HG02840 (cell line): ENCODE measurements around the gene KLHL26.
"Not testable (repeated sequence)": the region's sequence is repeated elsewhere in the genome, so short reads cannot be mapped to it uniquely, and the experiment has no call there.

Experiments used
- ATAC-seq: cut with Tn5 transposase; IDR thresholded peaks from one replicate; pipeline ENCODE4 v1.9.1; 2021; ENCODE audit warnings: mild to moderate bottlenecking, moderate library complexity, moderate number of reproducible peaks; ENCODE audit not compliant: unreplicated experiment, low FRiP score

The KLHL26 gene, protein sequence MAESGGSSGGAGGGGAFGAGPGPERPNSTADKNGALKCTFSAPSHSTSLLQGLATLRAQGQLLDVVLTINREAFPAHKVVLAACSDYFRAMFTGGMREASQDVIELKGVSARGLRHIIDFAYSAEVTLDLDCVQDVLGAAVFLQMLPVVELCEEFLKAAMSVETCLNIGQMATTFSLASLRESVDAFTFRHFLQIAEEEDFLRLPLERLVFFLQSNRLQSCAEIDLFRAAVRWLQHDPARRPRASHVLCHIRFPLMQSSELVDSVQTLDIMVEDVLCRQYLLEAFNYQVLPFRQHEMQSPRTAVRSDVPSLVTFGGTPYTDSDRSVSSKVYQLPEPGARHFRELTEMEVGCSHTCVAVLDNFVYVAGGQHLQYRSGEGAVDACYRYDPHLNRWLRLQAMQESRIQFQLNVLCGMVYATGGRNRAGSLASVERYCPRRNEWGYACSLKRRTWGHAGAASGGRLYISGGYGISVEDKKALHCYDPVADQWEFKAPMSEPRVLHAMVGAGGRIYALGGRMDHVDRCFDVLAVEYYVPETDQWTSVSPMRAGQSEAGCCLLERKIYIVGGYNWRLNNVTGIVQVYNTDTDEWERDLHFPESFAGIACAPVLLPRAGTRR

DNA sequence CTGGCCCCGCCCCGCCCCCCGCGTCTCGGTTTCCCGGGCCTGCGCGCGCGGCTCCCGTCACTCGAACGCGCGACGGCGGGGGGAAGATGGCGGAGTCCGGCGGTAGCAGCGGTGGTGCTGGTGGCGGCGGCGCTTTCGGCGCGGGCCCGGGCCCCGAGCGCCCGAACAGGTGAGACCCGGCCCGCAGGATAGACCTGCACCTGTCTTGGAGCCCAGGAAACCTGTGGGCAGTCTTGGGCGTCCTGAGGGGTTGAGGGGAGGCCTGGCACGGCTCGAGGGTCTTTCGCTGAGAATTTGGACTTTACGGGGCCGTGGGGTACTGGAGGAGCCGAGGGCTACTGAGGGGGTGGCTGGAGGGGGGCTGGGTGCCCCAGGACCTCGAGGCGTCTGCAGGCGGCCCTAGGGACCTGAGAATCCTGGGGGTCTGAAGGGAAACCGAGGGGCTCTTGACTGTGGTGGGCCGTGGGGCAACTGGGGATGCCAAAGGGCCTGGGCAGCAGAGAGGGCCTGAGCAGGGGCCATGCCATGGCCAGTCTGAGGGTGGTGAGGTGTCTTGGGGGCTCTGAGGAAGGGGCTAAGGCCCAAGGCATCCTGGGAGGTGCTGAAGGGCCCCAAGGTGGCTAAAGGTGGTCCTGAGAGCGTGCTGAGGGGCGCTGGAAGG is at the start of gene KLHL26:
Gene KLHL26, plus strand, starts transcription at position 60 of the 661 bp plus-strand sequence. Its CDS starts 27 bp downstream, at position 87.
- no peak for ATAC-seq

DNA sequence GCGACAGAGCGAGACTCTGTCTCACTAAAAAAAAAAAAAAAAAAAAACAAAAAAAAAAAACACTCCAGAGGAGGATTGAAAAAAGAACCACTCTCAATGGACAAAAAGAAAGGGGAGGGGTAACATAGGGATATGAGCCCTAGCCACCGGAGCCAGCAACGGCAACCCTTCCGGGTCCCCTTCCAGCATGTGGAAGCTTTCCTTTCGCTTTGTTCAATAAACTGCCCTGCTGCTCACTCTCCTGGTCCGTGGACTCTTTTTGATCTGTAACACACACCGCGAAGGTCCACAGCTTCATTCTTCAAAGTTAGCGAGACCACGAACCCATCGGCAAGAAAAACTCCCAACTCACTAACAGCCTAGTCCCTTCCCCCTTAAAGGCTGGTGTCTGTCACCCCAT is 49.3 kb upstream of the KLHL26 start:
- ATAC-seq, result no peak

DNA sequence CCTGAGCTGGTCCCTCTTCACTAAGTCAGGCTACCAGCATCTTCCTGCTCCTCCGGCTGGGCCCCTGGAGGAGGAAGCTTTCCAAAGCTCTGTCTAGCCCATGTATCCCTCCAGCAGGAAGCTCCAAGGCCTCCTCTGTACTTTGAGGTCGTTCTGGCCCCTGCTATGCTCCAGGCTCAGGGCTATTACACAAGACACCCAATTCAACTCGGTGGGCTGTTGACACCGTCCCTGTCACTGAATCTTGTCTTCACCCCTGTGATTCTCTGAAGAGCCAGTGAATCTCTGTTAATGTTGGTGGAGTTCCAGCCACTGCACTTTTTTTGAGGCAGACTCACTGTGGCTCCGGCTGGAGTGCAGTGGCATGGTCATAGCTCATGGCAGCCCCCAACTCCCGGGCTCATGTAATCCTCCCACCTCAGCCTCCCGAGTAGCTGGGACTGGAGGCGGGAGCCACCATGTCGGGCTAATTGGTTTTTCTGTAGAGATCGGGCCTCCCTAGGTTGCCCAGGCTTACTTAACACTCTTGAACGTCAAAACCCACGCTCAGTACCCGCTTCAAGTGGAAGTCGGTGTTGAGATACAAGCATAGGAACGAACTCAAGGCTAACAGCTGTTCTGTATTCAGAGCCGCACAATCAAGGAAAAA is 48.7 kb upstream of the KLHL26 start:
- ATAC-seq, result no peak

DNA sequence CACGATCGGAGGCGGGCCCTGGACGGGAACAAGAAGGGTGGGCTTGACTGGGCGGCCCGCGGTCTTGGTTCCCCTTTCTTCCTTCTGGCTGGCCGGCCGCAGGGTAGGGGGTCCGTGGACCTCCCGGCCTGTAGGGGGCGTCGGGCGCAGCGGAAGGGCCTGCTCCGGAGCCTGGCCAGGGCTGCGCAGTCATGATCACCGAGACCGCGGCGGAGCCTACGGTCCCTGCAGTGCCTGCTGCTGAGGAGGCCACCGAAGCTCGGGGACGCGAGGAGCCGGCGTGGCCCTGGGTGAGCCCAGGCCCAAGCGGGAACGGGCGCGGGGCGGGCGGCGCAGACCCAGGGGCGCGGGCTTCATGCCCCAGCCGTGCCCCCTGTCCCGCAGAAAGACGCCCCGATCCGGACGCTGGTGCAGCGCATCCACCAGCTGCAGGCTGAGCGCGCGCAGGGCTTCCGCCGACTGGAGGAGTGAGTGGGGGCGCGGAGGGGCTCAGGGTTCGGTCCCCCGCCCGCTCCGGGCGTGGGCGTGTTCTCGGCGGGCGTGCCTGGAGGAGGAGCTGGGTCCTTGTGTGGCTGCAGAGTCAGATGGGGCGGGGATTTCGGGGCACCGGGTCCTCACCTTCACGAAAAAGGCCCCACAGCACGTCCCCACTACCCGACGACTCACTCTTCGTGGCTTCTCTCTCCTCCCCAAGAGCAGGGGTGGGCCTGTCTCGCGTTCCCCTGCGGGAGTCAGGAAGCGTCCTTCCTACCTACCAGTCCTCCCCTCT is 48.0 kb upstream of the KLHL26 start, which contains the start of gene REX1BD:
Gene REX1BD, plus strand, starts transcription at position 188 of the 769 bp plus-strand sequence. Its CDS starts 4 bp downstream, at position 192.
- peak; percentile 78 for ATAC-seq

DNA sequence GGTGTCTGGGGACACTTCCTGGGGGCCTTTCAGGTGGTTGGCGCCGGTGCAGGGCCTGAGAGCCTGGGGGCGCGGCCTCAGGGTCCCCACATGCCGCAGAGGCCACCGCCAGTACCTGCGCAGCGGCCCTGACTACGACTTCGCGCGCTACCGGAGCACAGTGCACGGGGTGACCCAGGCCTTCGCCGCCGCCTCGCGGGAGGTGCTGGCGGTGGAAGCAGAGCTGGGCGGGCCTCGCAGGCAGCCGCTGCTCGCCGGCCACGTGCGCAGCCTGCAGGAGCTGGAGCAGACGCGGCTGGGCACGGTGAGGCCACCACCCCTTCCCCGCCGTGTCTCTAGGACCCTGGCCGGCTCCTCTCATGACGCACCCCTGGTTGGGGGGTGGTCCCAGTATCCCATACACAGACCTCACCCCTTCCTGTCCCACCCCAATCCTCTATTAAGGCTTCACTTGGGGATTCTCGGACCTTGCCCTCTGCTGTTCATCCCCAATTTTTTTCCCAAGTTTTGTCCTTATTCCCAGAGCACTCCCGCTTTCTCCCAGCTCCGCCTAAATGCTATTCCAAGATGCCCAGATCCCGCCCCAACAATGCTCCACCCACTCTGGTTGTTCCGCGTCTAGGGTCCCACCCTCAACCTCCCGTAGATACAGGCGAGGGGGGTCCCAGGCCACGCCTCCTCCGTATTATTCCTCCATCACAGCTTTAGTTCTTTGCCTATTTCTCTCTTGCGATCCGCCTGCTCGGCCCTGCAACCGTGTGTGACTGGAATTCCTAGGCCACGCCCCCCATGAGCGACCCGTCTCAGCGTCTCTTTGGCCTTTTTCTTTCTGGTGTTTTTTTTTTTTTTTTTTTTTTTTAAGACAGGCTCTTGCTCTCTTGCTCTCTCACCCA is 47.2 kb upstream of the KLHL26 start:
- peak; percentile 28 for ATAC-seq

DNA sequence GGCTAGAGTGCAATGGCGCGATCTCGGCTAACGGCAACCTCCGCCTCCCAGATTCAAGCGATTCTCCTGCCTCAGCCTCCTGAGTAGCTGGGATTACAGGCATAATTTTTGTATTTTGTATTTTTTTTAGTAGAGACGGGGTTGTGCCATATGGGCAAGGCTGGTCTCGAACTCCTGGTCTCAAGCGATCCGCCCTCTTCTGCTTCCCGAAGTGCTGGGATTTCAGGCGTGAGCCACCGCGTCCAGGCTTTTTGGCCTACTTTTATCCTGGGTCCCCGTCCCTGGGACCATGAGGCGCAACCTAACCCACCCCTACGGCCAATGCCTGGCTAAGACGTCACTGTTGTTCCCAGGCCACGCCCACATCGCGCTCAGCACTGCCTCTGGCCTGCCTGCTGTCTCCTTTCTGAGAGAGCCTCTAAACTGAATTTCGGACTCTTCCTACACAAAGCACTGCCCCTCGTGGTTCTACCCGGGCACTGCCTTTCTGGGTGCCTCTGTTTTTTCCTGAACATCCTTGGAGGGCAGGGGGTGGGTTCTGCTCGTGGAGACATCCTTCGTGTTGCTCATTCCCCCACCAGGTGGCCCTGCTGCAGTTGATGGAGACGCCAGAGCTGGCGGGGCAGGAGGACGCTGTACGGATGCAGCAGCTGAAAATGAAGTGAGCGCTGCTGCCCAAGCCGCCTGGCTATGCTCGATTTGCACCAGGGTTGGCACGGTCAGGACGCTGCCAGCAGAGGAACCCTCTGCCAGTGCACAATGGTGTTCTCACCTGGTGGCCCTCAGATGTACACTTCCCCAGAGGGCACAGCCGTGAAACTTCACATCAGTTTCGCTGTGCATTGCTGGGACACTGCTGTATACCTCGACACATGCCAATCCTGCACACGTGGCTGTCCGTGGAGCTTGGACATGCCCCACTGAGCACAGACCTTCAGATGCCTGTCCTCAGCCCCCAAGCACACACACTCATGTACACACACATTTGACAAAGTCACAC is 46.3 kb upstream of the KLHL26 start:
- ATAC-seq, result no peak

DNA sequence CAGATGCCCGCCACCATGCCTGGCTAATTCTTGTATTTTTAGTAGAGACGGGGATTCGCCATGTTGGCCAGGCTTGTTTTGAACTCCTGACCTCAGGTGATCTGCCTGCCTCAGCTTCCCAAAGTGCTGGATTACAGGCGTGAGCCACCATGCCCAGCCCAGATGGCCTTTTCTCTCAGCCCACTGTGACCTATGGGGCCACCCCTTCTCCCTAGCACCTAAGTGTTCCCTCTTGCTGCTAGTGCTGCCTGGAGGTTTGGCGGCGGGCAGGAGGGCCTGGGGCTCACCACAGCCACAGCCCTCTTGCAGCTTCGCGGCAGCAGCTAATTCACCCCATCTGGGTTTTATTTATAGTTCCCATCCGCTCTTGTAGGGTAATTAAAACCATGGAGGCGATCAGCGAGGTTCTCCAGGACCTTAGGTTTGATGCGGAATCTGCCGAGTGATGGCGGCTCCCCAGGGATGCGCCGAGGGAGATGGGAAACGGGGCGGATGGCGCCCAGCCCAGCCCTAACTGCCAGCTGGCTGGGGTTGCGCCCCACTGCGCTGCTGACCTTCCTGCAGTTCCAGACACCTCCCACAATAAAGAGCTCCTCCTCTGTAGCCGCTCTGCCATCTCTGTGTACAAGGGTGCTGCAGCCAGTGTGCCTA is 45.0 kb upstream of the KLHL26 start:
- no peak for ATAC-seq

DNA sequence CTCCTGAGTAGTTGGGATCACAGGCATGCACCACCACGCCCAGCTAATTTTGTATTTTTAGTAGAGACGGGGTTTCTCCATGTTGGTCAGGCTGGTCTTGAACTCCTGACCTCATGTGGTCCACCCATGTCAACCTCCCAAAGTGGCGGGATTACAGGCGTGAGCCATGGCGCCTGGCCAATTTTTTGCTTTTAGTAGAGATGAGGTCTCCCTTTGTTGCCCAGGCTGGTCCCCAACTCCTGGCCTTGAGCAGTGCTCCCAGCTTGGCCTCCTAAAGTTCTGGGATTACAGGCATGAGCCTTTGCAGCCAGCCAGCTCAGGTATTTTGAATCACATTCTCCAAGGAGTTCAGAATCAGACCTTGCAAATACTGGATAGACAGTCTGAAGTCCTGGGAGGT is 44.1 kb upstream of the KLHL26 start:
- not testable (repeated sequence) for ATAC-seq

DNA sequence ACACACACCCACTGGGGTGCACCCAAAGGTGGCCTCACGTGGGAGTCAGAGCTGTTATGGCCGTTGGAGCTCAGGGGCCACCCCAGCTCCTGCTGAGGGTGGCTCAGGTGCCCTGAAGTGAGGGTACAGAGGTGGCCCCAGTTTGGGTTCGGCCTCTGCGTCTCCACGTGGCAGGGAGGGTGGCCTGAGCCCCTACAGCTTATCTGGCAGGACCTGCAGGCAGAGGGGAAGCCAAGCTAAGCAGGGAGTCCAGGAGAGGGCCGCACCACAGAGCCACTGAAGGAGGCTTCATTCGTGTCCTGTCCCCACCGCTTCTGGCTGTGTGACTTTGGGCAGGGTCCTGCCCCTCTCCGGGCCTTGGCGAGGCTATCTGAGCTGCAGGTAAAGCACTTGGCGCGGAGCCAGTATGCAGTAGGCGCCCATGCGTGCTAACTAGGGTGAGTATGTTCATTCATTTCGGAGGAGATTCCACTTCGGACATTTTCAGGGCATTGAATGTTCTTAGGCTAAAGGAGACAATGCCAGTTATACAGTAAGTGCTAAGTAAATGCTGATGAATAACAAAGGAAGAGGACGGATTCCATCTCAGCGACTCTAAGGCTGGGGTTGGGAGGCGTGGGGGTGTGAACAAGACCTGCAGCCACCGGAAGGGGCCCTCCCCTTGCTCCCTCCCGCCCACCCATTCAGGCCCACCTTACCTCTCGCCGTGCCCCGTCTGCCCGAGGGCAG is 43.3 kb upstream of the KLHL26 start:
- no peak for ATAC-seq

DNA sequence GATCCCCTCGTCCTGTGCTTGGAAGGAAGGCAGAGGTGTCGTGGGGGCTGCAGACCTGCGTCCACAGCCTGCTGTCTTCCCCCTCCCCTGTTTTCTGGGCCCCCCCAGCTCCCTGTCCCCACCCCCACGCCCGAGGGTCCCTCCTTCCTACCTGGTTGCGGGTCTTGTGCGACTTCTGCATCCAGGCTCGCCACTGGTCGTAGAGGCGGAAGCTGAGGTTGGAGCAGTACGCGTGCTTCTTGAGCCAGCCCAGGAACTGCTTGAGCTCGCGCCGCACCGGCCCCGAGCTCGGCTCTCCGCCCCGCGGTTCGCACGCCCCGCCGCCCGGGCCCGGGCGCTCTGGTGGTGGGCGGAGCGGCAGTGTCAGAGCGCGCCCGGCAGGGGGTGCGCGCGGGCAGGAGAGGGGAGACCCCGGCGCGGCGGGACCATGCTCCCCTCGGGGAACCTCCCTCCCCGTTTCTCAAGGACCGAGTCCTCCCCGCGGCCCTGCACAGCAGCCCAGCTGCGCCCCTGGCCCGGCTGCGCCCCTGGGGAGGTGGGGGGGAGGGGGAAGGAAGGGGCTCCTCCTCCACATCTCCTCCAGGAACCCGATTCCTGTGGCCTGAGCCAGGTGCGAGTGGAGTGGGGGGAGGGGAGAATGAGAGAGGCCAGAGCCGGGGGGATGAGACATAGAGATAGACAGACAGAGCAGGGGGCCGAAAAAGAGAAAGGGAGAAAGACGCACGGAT is 42.6 kb upstream of the KLHL26 start:
- ATAC-seq, result no peak

DNA sequence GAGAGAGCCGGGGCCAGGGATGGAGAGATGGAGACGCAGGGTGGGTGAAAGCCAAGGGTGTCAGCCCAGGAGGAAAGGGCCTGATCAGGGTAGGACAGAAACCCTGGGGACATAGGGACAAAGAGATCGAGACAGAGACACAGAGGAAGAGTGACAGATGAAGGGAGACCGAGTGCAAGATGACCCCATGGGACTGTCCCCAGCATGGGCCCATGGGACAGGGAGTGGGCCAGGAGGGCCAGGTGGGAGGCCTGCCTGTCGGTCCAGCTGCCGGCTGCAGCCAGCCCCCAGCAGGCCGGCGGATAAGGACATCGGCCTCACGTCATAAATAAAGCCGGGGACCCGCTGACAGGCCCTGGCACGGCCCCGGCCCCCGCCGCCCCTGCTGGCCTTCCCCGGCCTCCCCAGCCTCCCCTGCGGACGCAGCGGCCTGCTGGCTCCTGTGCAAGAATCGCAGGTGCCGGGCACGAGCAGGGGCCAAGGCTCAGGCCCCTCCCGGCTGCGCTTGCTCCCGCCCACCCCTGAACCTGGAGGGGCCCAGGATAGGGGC is 41.9 kb upstream of the KLHL26 start:
- ATAC-seq, result no peak

DNA sequence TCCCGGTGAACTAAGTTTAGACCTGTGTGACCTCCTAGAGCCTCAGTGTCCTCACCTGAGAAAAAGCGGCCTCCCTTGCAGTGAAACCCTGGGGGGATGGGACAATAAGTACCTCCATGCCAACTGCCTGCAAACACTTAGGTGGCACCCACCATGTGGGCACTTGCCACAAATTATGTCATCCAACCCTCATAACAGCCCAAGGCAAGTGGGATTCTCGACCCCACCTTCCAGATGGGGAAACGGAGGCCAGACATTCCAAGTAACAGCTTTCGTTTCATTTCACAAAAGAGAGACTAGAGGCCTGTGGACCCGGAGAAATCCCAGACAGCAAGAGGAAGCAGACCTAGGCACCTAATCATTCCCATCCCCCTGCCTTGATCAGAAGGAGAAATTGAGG is 41.4 kb upstream of the KLHL26 start:
- no peak for ATAC-seq

DNA sequence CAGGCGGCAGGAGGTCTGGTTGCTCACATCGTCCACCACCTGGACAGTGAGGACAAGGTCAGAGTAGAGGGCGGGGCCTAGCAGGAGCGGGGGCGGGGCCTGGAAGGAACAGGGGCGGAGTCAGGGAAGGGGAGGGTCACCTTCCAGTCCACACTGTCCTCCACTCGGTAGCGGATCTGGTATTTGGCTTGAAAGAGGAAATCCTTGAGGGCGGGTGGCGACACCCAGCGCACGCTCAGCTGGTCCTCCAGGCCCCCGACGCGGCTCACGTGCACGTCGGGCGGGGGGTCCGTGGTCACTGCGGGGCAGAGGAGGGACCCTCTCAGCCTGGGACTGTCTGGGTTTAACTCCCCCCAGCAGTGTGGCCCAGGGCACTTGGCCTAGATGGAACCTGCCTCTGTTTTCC is 40.1 kb upstream of the KLHL26 start:
- no peak for ATAC-seq

DNA sequence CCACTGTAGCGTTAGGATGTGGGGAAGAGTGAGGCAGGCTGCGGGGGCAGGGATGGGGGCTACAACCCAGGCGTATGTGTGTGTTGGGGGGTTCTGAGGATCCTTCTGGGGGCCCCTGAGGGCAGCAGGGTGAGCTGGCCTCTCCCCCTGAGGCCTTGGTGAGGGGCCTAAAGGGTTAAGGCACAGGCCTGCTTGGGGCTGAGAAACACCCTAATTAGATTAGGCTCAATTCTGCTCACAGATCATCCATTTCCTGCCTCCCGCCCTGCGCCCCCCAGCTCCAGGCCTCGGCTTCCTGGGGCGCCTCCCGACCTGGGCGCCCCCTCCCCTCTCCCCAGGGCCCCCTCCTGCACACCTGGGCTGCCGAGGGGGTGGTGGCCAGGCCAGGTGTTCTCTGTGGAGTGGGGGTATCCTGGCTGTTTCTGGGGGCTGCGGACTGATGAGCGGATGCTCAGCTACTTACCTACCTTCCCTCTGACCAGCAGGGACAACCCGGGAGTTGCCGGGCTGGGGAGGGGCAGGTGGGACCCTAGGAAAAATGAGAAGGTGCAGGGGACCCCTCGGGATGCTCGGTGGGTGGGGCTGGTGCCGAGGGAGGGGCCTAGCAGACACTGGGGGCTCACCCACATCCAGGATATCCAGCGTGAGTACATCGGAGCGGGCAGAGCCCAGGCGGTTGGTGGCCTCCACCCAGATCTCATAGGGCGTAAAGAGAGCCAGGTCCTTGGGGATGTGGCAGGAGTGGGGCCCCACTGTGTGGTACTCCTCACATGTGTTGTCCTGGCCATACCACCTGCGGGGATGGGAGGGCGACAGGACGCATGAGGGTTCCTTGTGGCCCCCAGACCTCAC is 38.8 kb upstream of the KLHL26 start:
- ATAC-seq, result no peak

DNA sequence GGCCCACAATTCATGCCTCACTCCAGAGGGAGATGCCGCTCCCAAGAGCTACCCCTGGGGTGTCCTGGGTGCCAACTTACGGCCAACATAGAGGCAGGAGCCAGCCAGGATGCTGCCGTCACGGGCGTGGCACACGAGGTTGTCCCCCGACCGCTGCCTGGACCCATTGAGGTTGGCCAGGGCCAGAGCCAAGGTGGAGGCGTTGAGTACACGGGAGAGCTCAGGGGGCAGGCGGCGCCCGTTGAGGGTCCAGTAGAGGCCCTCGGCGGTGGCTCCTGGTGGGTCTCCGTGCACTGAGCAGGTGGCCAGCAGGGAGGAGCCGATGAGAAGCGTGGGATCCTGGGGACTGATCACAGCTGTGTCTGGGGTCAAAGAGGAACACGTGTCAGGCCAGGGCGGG is 37.3 kb upstream of the KLHL26 start:
- ATAC-seq, result no peak
